Neural progenitor cell (in vitro differentiated cells): ENCODE data around the gene GPR152. TPM values are rescaled to one million over a fixed set of nuclear protein-coding genes. Genes with fewer than 3 reads are reported as not detected.

Experiments
- DNase-seq: peaks from one replicate; pipeline ENCODE4 v3.0.0-alpha.2; 2016; ENCODE audit warnings: low spot score
- H2AFZ ChIP-seq: fragments of 200-600 bp; sonication (generic); replicated peaks from 2 replicates; pipeline ENCODE4 v1.6.1; 2016; ENCODE audit warnings: antibody characterized with exemption
- H3F3A ChIP-seq: fragments of 200-600 bp; sonication (generic); 2 replicates; pipeline ENCODE4 v1.6.1; 2016; ENCODE audit warnings: antibody characterized with exemption, low read depth
- H3K27ac ChIP-seq: fragments of 200-600 bp; sonication (generic); 2 replicates; pipeline ENCODE4 v1.5.1; 2016; ENCODE audit warnings: mild to moderate bottlenecking
- H3K27me3 ChIP-seq: fragments of 200-600 bp; sonication (generic); 2 replicates; pipeline ENCODE4 v1.6.1; 2016; ENCODE audit warnings: mild to moderate bottlenecking, moderate library complexity
- H3K36me3 ChIP-seq: fragments of 200-600 bp; sonication (generic); 2 replicates; pipeline ENCODE4 v1.5.1; 2016
- H3K4me1 ChIP-seq: fragments of 200-600 bp; sonication (generic); 2 replicates; pipeline ENCODE4 v1.6.1; 2016; ENCODE audit warnings: mixed run types
- H3K4me2 ChIP-seq: fragments of 200-600 bp; sonication (generic); 2 replicates; pipeline ENCODE4 v1.6.1; 2016
- H3K4me3 ChIP-seq: fragments of 200-600 bp; sonication (generic); 2 replicates; pipeline ENCODE4 v1.5.1; 2016
- H3K79me2 ChIP-seq: fragments of 200-600 bp; sonication (generic); 2 replicates; pipeline ENCODE4 v1.6.1; 2016; ENCODE audit warnings: low read depth
- H3K9ac ChIP-seq: fragments of 200-600 bp; sonication (generic); 2 replicates; pipeline ENCODE4 v1.6.1; 2016
- H3K9me3 ChIP-seq: fragments of 200-600 bp; sonication (generic); 2 replicates; pipeline ENCODE4 v1.5.1; 2016; ENCODE audit warnings: low read depth
- H4K20me1 ChIP-seq: fragments of 200-600 bp; sonication (generic); 2 replicates; pipeline ENCODE4 v1.6.1; 2016; ENCODE audit warnings: low read depth
- H3K27ac Mint-ChIP-seq: 3 replicates; pipeline ENCODE4 v1.8.0; 2021; ENCODE audit warnings: mixed read lengths
- H3K27me3 Mint-ChIP-seq: 2 replicates; pipeline ENCODE4 v1.8.0; 2022; ENCODE audit warnings: low read depth, mild to moderate bottlenecking, inconsistent platforms, moderate library complexity, mixed read lengths; ENCODE audit not compliant: insufficient read depth
- H3K36me3 Mint-ChIP-seq: 3 replicates; pipeline ENCODE4 v1.8.0; 2021; ENCODE audit warnings: mixed read lengths
- H3K4me1 Mint-ChIP-seq: 3 replicates; pipeline ENCODE4 v1.8.0; 2021; ENCODE audit warnings: mixed read lengths
- H3K4me3 Mint-ChIP-seq: 3 replicates; pipeline ENCODE4 v1.8.0; 2021; ENCODE audit warnings: mild to moderate bottlenecking, moderate library complexity, mixed read lengths
- H3K9me3 Mint-ChIP-seq: 3 replicates; pipeline ENCODE4 v1.8.0; 2020; ENCODE audit warnings: mixed read lengths
- CTCF ChIP-seq: fragments of 200-600 bp; sonication (generic); IDR thresholded peaks from 2 replicates; pipeline ENCODE4 v1.5.1; 2017; ENCODE audit warnings: antibody characterized with exemption, mild to moderate bottlenecking
- EZH2 ChIP-seq: fragments of 200-600 bp; sonication (generic); IDR thresholded peaks from 2 replicates; pipeline ENCODE4 v1.6.1; 2017; ENCODE audit warnings: antibody characterized with exemption, mild to moderate bottlenecking, moderate library complexity
- EZH2phosphoT487 ChIP-seq: fragments of 200-600 bp; sonication (generic); IDR thresholded peaks from 2 replicates; pipeline ENCODE4 v1.6.1; 2017; ENCODE audit warnings: antibody characterized with exemption
- total RNA-seq: library from RNA; depleted of rRNA; stranded (reverse); fragments of >200 nt; gene quantifications from 2 replicates; pipeline ENCODE4 v1.2.3, GENCODE V29; 2015; ENCODE audit warnings: low replicate concordance

The GPR152 gene
- total RNA-seq, 1 donor from 2014 or later: not detected

- Histone ChIP-seq H3K79me2 (peaks cover 7% of the 10 kb centered on the region), H3K36me3 (no peaks in the 10 kb centered on the region)
- TF ChIP-seq EZH2 (no peak), EZH2phosphoT487 (no peak), CTCF (no peak)
These were observed 28.5 kb downstream of the GPR152 start for GRCh38 chr11:67423891-67424613.

DNA sequence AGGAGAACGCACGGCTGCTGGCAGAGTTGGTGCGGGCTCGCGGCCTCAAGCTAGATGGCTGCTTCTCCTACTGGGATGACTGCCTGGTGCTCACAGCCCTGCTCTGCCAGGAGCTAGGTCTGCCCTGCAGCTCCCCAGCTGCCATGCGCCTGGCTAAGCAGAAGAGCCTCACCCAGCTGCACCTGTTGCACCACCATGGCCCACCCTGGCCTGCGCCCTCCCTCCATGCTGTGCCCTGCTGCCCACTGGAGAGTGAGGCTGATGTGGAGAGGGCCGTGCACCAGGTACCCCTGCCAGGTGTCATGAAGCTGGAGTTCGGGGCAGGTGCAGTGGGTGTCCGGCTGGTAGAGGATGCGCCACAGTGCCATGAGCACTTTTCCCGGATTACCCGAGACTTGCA lies 29.1 kb downstream of the GPR152 start:
- H3K27ac Mint-ChIP-seq: no peak overlapping the region
- Histone ChIP-seq H3K4me3 (no peak overlapping the region), H3F3A (peaks cover 11% of the 10 kb centered on the region), H3K4me1 (peaks cover 10% of the 10 kb centered on the region), H3K27ac (no peak overlapping the region), H3K9ac (no peak overlapping the region), H3K79me2 (peaks cover under 1% of the 10 kb centered on the region), H3K4me2 (no peak overlapping the region), H3K27me3 (peaks cover 21% of the 10 kb centered on the region), H4K20me1 (no peaks in the 10 kb centered on the region), H3K36me3 (no peaks in the 10 kb centered on the region), H2AFZ (no peak overlapping the region), H3K9me3 (no peaks in the 10 kb centered on the region)
- no peak for DNase-seq
- H3K4me1 Mint-ChIP-seq: peaks cover 28% of the 10 kb centered on the region
- H3K36me3 Mint-ChIP-seq: no peaks in the 10 kb centered on the region
- no peak overlapping the region for H3K4me3 Mint-ChIP-seq
- TF ChIP-seq EZH2phosphoT487: no peak
- no peak for TF ChIP-seq CTCF
- no peak for TF ChIP-seq EZH2
- peaks cover 11% of the 10 kb centered on the region for H3K27me3 Mint-ChIP-seq
- H3K9me3 Mint-ChIP-seq: no peaks in the 10 kb centered on the region

More at GRCh38 chr11:67423891-67424613, 28.5 kb downstream of the GPR152 start:
- Mint-ChIP-seq H3K27ac (peak overlapping the region; percentile 86), H3K9me3 (no peaks in the 10 kb centered on the region), H3K36me3 (no peaks in the 10 kb centered on the region), H3K4me1 (peaks cover 28% of the 10 kb centered on the region), H3K4me3 (no peak overlapping the region), H3K27me3 (peaks cover 11% of the 10 kb centered on the region)
- Histone ChIP-seq H3K4me1 (peaks cover 12% of the 10 kb centered on the region), H4K20me1 (no peaks in the 10 kb centered on the region), H3K9ac (no peak overlapping the region), H2AFZ (no peak overlapping the region), H3K9me3 (no peaks in the 10 kb centered on the region), H3K4me2 (no peak overlapping the region), H3F3A (peaks cover 11% of the 10 kb centered on the region), H3K27ac (no peak overlapping the region), H3K4me3 (no peak overlapping the region), H3K27me3 (peaks cover 15% of the 10 kb centered on the region)
- DNase-seq: no peak

DNA sequence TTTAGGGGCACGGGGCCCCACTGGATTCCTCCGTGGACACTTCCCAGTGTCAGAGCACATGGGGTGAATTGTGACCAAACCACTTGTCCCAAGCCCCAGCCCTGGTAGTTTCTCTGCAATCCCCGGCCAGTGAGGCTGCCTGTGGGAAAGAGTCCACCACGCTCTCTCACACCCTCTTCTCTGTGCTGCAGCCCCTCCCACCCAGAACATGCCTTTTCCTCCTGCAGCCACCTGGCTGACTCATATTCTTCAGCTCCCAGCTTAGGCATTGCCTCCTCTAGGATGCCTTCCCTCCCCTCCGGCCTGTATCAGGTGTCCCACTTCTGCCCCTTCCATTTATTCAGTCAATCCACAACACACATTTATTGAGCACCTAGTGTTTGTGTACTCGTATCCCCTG lies 29.6 kb downstream of the GPR152 start:
- H3K27me3 ChIP-seq: peaks cover 25% of the 10 kb centered on the region
- no peaks in the 10 kb centered on the region for H3K36me3 ChIP-seq
- H2AFZ ChIP-seq: no peak overlapping the region
- no peaks in the 10 kb centered on the region for H3K9me3 Mint-ChIP-seq
- H3K27ac ChIP-seq: no peak overlapping the region
- H3K4me3 Mint-ChIP-seq: peak overlapping the region; percentile 62
- peaks cover 8% of the 10 kb centered on the region for H3F3A ChIP-seq
- peaks cover 10% of the 10 kb centered on the region for H3K4me1 ChIP-seq
- no peak overlapping the region for H3K9ac ChIP-seq
- peaks cover 14% of the 10 kb centered on the region for H3K27me3 Mint-ChIP-seq
- H3K79me2 ChIP-seq: no peaks in the 10 kb centered on the region
- H3K4me1 Mint-ChIP-seq: peaks cover 25% of the 10 kb centered on the region
- no peak for DNase-seq
- H3K36me3 Mint-ChIP-seq: no peaks in the 10 kb centered on the region
- H4K20me1 ChIP-seq: no peaks in the 10 kb centered on the region
- no peak overlapping the region for H3K4me2 ChIP-seq
- no peak for TF ChIP-seq EZH2phosphoT487
- TF ChIP-seq CTCF: no peak
- TF ChIP-seq EZH2: no peak
- H3K27ac Mint-ChIP-seq: peak overlapping the region; percentile 54
- H3K4me3 ChIP-seq: no peak overlapping the region
- no peaks in the 10 kb centered on the region for H3K9me3 ChIP-seq
